ENCODE results near the gene GRIP1. TPM values are rescaled to one million over a fixed set of nuclear protein-coding genes. Genes with fewer than 3 reads are reported as not detected.

Gene GRIP1
- total RNA-seq, 1 donor from 2014 or later: 5.4 TPM

- ATAC-seq: no peak
- intact Hi-C loops (cut with DNase I): no loop called here
- DNase-seq (ENCODE audit: missing footprints): no peak
Measured at GRCh38 chr12:66571361-66571915, 107.4 kb downstream of the GRIP1 start.

DNA sequence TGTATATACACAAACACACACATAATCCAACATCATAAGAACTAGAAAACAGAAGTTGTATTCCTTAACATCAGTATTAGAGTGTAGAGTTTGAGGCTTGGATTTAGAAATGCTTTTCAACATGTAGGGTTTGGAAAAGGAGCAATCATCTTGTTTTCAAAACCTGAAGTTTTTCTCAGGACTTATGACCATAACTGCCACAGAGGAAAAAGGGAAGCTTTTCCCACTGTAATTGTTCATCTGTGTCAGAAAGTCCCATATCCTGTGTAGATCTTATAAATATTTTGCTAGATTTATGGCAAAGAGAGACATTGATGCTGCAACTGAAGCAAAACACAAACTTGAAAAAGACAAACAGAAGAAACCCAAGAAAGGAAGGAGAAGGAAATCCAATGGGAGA is 115.7 kb downstream of the GRIP1 start:
- ATAC-seq: no peak

GRCh38 chr12:66555113-66555512 is 123.8 kb downstream of the GRIP1 start:
- DNase-seq (ENCODE audit: missing footprints) (no peak), ATAC-seq (no peak)
- intact Hi-C loops (cut with DNase I): no loop called here

More for the DNA sequence above, 115.7 kb downstream of the GRIP1 start:
- no peak for DNase-seq (ENCODE audit: missing footprints)
- intact Hi-C loops (cut with DNase I): no loop called here

- intact Hi-C loops (cut with DNase I): no loop called here
- DNase-seq (ENCODE audit: missing footprints) (no peak), ATAC-seq (no peak)
Measured at GRCh38 chr12:66552716-66553115, 126.2 kb downstream of the GRIP1 start.

GRCh38 chr12:66550626-66551025 is 128.2 kb downstream of the GRIP1 start:
- ATAC-seq: no peak
- intact Hi-C loops (cut with DNase I): no loop called here
- DNase-seq (ENCODE audit: missing footprints): no peak

GRCh38 chr12:66549050-66549389 is 129.9 kb downstream of the GRIP1 start:
- ATAC-seq (no peak), DNase-seq (ENCODE audit: missing footprints) (no peak)
- intact Hi-C loops (cut with DNase I): no loop called here

DNA sequence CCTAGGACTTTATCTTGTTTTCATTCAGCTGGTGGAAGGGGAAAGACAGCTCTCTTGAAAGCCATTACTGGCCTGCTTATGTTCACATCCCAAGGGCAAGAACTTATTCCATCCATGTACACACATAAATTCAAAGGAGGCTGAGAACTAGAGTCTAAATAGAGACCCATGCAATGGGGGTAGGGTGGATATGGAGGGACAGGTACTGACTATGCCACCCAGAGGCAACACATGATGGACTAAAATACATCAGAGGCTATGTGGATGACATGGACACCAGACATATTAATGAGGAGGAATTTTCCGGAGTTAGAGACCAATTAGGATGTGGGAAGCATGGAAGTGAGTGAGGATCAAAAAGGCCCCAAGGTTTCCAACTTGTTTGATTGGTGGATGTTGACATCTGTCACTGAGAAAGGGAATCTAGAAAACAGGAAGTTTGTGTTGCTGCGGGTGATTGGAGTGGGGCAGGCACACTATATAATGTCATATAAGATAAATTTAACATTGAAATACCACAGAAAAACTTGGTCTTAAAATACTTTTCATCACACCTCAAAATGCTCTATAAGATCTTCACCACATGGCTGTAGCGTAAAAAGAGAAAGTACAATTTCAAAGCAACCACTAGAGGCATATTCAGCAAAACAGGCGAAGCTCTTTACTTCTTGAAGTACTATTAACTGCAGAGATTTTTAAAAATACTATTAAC is 130.4 kb downstream of the GRIP1 start:
- no peak for DNase-seq (ENCODE audit: missing footprints)
- intact Hi-C loops (cut with DNase I): no loop called here

DNA sequence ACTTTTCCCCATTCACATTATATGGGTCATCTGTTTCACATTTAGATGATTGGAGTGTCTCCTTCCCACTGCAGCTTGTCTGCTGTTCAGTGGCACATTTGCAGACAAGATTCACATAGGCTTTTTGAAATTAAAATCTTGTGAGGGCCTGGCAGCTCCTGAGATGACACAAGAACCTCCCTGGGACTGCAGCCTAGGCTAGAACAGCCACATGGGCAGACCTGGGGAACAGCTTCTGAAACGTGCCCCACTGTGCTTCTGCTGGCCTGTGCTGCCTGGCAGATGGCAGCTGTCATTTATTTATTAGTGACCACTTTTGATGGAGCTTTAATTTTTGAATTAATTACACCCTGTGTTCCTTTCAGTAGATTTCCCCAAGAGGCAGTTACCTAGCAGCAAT is 137.4 kb downstream of the GRIP1 start:
- no peak for DNase-seq (ENCODE audit: missing footprints)
- intact Hi-C loops (cut with DNase I): no loop called here
- ATAC-seq: no peak

More for the DNA sequence above, 130.4 kb downstream of the GRIP1 start:
- no peak for ATAC-seq

DNA sequence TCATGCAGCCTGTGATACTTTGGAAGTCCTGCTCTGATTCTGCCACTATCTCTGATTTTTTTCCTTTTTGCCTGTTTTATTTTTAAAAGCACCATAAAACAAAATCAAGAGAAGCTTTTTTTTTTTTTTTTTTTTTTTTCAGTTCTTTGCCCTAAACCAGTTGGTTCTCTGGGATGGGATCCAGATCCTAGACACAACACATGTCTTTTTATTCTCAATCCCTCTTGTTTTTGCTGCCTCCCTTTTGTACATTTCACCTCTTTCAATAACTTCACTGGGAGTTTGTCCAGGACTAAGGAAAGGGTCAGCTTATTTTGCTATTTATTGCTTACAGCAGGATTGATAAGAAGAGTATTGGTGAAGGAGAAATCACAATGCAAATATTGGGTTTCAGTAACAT is 139.4 kb downstream of the GRIP1 start:
- DNase-seq (ENCODE audit: missing footprints): no peak
- intact Hi-C loops (cut with DNase I): no loop called here
- ATAC-seq: no peak

- ATAC-seq (no peak), DNase-seq (ENCODE audit: missing footprints) (no peak)
- intact Hi-C loops (cut with DNase I): no loop called here
Measured at GRCh38 chr12:66538970-66539369, 139.9 kb downstream of the GRIP1 start.

DNA sequence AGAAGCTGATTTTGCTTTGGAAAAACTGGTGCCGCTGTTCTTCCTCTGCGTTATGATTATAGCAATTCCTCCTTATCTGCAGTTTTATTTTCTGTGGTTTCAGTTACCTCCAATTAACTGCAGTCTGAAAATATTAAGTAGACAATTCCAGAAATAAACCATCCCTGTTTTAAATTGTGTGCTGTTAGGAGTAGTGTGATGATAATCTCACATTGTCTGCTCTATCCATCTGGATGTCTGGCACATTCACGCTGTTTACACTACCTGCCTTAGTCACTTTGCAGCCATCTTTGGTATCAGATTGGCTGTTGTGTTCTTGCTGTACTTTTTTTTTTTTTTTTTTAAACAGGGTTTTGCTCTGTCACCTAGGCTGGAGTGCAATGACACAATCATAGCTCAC is 141.0 kb downstream of the GRIP1 start:
- no peak for ATAC-seq

DNA sequence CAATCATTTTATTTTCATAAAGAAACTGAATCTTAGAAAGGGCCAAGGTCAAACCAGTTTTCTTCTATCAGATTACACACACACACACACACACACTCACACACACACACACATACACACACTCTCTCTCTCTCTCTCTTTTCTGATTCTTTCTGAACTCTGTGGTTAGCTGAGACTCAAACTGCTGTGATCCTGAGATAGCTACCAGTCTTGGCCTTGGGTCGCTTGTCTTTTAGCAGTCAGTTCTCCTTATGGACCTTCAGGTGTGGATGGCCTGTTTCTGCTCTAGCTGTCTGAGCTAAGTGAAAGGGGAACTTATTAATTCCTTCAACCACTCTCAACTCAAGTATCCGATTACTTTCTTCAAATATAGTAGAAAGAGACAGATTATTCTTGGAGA is 145.1 kb downstream of the GRIP1 start:
- intact Hi-C loops (cut with DNase I): no loop called here
- ATAC-seq (no peak), DNase-seq (ENCODE audit: missing footprints) (no peak)

More for the DNA sequence above, 141.0 kb downstream of the GRIP1 start:
- no peak for DNase-seq (ENCODE audit: missing footprints)
- intact Hi-C loops (cut with DNase I): no loop called here

DNA sequence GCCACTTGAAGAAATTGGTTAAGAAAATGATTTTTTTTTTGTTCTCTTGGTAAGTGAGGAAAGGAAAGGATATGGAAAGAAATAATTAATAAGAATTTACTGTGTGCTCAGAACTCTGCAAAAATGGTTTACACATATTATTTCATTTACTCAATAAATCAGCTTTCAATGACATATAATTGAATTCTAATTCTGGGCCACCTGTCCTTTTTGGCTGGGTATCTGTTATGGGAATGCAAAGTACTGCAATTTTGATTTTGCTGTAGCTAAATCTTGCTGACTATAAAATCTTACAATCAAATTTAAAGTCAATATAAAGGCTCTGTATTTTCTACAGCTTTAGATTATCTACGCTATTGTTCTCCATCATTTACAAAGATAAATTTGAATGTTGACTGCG is 147.1 kb downstream of the GRIP1 start:
- intact Hi-C loops (cut with DNase I): no loop called here
- ATAC-seq: no peak
- no peak for DNase-seq (ENCODE audit: missing footprints)

- no peak for ATAC-seq
- intact Hi-C loops (cut with DNase I): no loop called here
- DNase-seq (ENCODE audit: missing footprints): no peak
Measured at GRCh38 chr12:66529934-66530333, 148.9 kb downstream of the GRIP1 start.

- ATAC-seq (no peak), DNase-seq (ENCODE audit: missing footprints) (no peak)
- intact Hi-C loops (cut with DNase I): no loop called here
Measured at GRCh38 chr12:66516561-66516960, 162.3 kb downstream of the GRIP1 start.

DNA sequence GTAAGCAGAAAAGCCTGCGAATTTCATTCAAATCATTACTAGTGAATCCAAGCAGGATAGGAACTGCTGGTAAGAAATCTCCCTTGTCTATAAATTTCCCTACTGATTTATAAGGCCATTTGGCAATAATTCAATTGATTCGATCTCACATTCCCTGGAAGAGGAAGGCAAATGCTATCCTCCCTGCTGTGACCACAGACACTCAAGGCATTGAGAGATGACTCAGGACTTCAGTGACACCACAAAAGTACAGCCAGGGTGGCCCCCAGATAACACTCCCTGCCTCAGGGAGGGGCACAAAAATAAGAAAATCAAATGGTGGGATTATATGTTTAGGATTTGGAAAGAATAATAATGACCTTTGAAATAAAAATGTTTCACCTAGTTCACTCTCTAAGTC is 162.7 kb downstream of the GRIP1 start:
- ATAC-seq (no peak), DNase-seq (ENCODE audit: missing footprints) (no peak)
- intact Hi-C loops (cut with DNase I): no loop called here

GRCh38 chr12:66514581-66514980 is 164.3 kb downstream of the GRIP1 start:
- no peak for DNase-seq (ENCODE audit: missing footprints)
- intact Hi-C loops (cut with DNase I): no loop called here
- no peak for ATAC-seq

GRCh38 chr12:66508025-66508424 is 170.9 kb downstream of the GRIP1 start:
- DNase-seq (ENCODE audit: missing footprints): no peak
- intact Hi-C loops (cut with DNase I): no loop called here
- ATAC-seq: no peak

- no peak for ATAC-seq
- intact Hi-C loops (cut with DNase I): no loop called here
- no peak for DNase-seq (ENCODE audit: missing footprints)
Measured at GRCh38 chr12:66503746-66504145, 175.1 kb downstream of the GRIP1 start.

GRCh38 chr12:66502911-66503310 is 176.0 kb downstream of the GRIP1 start:
- ATAC-seq (no peak), DNase-seq (ENCODE audit: missing footprints) (no peak)
- intact Hi-C loops (cut with DNase I): no loop called here

DNA sequence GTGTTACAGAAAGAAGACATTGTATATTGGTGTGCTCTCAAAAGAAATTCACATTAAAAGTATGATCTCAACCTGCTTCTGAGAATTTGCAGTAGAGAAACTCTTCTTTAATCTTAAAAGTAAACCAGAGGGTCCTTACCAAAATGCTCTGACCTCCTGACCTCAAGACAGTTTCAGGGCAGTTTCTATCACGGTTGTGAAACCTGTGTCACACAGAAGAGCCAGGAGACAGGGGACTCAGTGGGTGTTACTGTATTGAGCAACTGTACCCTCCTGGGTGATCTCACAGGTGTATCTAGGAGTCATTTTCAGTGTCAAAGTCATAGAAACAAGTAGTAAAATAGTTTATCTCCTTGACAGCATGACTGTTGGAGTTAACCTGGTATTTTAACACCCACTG is 178.0 kb downstream of the GRIP1 start:
- intact Hi-C loops (cut with DNase I): no loop called here
- DNase-seq (ENCODE audit: missing footprints) (no peak), ATAC-seq (no peak)
